Measurements from ENCODE around the gene TSC1.

- TF ChIP-seq CTCF (conservative IDR thresholded peaks at IDR 0.05; ENCODE audit: low read length) (no peak), EZH2phosphoT487 (IDR thresholded peaks at IDR 0.05; ENCODE audit: borderline replicate concordance, low read depth, low read length) (no peak)
Observed at GRCh38 chr9:132957805-132958204, 13.4 kb upstream of the TSC1 start.

Data from OCI-LY7 (cell line).